Testis (tissue), 3 donors: ENCODE measurements around the gene ANO10. TPM values are rescaled to one million over a fixed set of nuclear protein-coding genes. Genes with fewer than 3 reads are reported as not detected.

Experiments
- DNase-seq: peaks from one replicate; pipeline ENCODE4 v3.0.0-alpha.2; 2019
- H3K27ac ChIP-seq, 2 donors: fragments of 200-600 bp; sonication (generic); one replicate each; pipeline ENCODE4 v1.5.1; 2019
- H3K27me3 ChIP-seq: fragments of 200-600 bp; sonication (generic); one replicate; pipeline ENCODE4 v1.5.1; 2019
- H3K36me3 ChIP-seq: fragments of 200-600 bp; sonication (generic); one replicate; pipeline ENCODE4 v1.5.1; 2017; ENCODE audit warnings: low read depth; ENCODE audit errors: missing control alignments
- H3K4me1 ChIP-seq: fragments of 200-600 bp; sonication (generic); one replicate; pipeline ENCODE4 v1.5.1; 2019
- H3K4me3 ChIP-seq, 2 donors: fragments of 200-600 bp; sonication (generic); one replicate each; pipeline ENCODE4 v1.5.1; 2017 to 2019
- H3K9me3 ChIP-seq: fragments of 200-600 bp; sonication (generic); one replicate; pipeline ENCODE4 v1.5.1; 2017
- POLR2A ChIP-seq: fragments of 450-650 bp; IDR thresholded peaks from one replicate; pipeline ENCODE4 v1.6.1; 2017; ENCODE audit warnings: antibody characterized with exemption, mild to moderate bottlenecking, moderate library complexity
- WGBS, 2 donors: methylation state at CpG; one replicate each; pipeline ENCODE4 v1.1.5; 2018; 5-methylcytosine and 5-hydroxymethylcytosine counted together
- intact Hi-C: fragments of 100-400 bp; cut with DNase I; formaldehyde crosslinking; loops from one replicate; pipeline ENCODE4 v1.15.1; 2023; ENCODE audit warnings: low total_unique reads
- polyA plus RNA-seq: library from polyadenylated mRNA; stranded (reverse); fragments of 350-450 nt; fragmentation: Illumina TruSeq; extraction: RNeasy Lipid Tissue Mini Kit (QIAGEN cat#74804); gene quantifications from one replicate; pipeline ENCODE4 v1.2.3, GENCODE V29; 2014; ENCODE audit warnings: low read depth, low replicate concordance; ENCODE audit not compliant: insufficient read depth
- total RNA-seq, 2 donors: library from RNA; depleted of rRNA; stranded (reverse); fragments of >200 nt; gene quantifications; one replicate each; pipeline ENCODE4 v1.2.3, GENCODE V29; 2016
- TF ChIP-seq, protein P1 (sequence below), 3 experiments: fragments of 450-650 bp in 2 of 3; fragments of 200-600 bp in 1 of 3; sonication (generic) in 1 of 3; IDR thresholded peaks; one replicate each; pipeline ENCODE4 v1.5.1; 2016 to 2019; ENCODE audit warnings: antibody characterized with exemption in 3 of 3, mild to moderate bottlenecking in 2 of 3, moderate library complexity in 1 of 3

ANO10 gene
- total and polyA plus RNA-seq, 3 donors from 2014 or later, result 19.9 to 26.3 (median 25.0) TPM

DNA sequence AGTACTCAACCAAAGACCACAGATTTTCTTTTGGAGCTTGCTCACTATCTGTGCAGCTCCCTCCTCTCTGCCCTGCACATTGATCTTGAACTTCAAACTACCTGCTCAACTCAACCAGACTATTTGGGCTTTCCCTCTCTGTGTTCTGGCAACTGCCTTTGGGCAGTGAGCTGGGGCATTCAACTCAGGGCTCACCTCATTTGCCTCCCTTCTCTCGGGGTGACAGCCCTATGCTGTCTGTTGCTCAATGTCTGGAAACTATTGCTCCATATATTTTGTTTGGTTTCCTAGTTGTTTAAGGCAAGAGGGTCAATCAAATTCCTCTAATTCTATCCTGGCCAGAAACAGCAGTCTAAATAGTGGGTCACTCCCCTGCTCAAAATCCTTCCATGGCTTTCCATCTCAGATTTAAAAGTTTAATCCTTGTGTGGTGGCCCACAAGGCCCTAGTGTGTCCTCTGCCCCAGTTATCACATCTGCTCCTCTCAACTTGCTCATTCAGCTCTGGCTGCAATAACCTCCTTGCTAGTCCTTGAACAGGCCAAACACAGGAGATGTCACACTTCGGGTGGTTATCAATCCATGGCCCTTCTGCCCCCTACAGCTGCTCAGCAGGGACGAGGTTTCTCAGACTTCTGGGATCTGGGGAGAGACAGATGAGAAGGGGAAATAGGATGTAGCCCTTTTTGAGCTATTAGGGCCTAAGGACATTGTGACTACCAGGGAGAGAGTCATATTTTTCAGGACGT is 267.7 kb downstream of the ANO10 start:
- DNase-seq, result no peak
- no peaks in the 10 kb centered on the region for H3K9me3 ChIP-seq

DNA sequence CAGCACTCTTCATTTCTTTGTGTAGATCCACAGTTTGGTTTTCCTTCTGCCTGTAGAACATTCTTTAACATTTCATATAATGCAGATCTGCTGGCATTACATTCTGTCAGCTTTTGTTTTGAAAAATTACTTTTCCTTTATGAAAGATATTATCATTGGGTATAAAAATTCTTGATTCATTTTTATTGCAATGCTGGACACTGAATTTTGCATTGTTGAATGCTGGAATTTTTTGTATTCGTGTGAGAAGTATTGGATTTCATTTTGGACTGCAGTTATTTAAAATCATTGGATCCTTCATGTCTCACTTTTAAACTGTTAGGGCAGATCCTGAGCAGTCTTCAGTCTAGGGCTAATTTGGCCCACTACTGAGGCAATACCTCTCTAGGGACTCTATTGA is 268.4 kb downstream of the ANO10 start:
- H3K4me3 ChIP-seq, result no peak overlapping the region
- H3K27ac ChIP-seq, result no peak overlapping the region
- H3K4me1 ChIP-seq, result no peaks in the 10 kb centered on the region
- no peaks in the 10 kb centered on the region for H3K9me3 ChIP-seq
- H3K36me3 ChIP-seq, result no peaks in the 10 kb centered on the region
- intact Hi-C loops, result no loop called here
- H3K27me3 ChIP-seq, result no peaks in the 10 kb centered on the region
- no peak for DNase-seq
- TF ChIP-seq, protein P1, sequence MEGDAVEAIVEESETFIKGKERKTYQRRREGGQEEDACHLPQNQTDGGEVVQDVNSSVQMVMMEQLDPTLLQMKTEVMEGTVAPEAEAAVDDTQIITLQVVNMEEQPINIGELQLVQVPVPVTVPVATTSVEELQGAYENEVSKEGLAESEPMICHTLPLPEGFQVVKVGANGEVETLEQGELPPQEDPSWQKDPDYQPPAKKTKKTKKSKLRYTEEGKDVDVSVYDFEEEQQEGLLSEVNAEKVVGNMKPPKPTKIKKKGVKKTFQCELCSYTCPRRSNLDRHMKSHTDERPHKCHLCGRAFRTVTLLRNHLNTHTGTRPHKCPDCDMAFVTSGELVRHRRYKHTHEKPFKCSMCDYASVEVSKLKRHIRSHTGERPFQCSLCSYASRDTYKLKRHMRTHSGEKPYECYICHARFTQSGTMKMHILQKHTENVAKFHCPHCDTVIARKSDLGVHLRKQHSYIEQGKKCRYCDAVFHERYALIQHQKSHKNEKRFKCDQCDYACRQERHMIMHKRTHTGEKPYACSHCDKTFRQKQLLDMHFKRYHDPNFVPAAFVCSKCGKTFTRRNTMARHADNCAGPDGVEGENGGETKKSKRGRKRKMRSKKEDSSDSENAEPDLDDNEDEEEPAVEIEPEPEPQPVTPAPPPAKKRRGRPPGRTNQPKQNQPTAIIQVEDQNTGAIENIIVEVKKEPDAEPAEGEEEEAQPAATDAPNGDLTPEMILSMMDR (IDR thresholded peaks at IDR 0.05), result no peak
- TF ChIP-seq POLR2A, result no peak
- 86 to 98% methylated on average over 1 of the region's 1 CpG for WGBS, 2 donors

More for the DNA sequence above, 267.7 kb downstream of the ANO10 start:
- no peak overlapping the region for H3K4me3 ChIP-seq
- no peaks in the 10 kb centered on the region for H3K4me1 ChIP-seq
- 90 to 92% methylated on average over 4 of the region's 4 CpGs for WGBS, 2 donors
- no peaks in the 10 kb centered on the region for H3K36me3 ChIP-seq
- no peak for TF ChIP-seq POLR2A
- TF ChIP-seq, protein P1 (IDR thresholded peaks at IDR 0.05), result no peak
- H3K27me3 ChIP-seq, result no peaks in the 10 kb centered on the region
- intact Hi-C loops, result no loop called here
- H3K27ac ChIP-seq, result no peak overlapping the region

DNA sequence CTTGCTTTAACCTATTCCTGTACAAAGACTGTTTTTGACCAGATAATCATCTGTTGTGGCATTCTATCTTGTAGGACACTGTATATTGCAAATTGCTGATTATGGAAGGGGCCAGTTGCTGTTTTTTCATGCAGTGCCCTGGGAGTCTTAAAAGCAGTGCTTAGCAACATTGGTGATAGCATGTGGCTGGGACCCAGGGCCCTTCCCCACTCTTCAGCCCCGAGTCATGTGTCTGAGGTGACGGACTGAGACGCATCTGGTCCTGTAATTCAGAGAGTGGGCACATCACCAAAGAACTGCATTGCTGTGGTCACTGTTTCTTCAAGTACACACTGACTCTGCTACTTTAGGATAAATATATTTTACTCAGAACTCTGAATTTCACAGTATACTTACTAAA is 272.1 kb downstream of the ANO10 start:
- WGBS, 2 donors, result 88 to 90% methylated on average over 3 of the region's 3 CpGs
- Histone ChIP-seq H3K4me3 (no peak overlapping the region), H3K4me1 (no peaks in the 10 kb centered on the region), H3K9me3 (no peaks in the 10 kb centered on the region), H3K36me3 (no peaks in the 10 kb centered on the region), H3K27me3 (no peaks in the 10 kb centered on the region), H3K27ac (no peak overlapping the region)
- no peak for TF ChIP-seq POLR2A
- TF ChIP-seq, protein P1 (IDR thresholded peaks at IDR 0.05), result no peak
- no peak for DNase-seq
- intact Hi-C loops, result no loop called here

DNA sequence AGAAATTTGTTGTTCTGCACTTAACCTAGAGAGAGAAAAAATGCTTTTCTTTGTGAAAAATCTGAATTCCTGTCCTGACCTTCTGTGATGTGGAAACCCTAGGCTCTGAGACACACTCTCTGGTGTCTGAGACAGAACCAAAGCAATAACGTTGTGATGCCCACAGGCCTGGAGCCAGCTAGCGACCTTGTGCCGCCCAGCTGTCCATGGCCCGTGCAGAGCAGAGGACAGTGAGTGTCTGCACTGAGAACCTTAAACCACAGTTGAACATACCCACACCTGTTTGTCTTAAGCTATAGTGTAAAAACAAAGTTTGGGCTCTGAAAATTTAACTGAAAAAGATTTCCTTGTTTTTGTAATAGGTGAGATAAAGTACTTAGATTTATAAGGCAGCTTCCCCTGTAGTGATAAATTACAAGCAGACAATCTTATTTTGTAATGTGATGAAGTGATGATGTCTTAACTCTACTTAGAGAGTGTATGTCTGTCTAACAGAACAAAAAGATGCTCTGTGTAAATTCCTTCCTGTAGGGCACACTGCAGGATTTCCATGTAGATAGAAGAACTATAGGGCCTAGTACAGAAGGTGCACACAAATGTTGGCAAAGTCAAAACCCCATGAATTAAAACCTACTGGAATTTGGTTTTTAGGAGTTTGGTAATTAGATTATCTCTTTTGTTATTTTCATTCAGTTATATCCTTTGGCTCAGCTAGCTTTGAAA is 272.8 kb downstream of the ANO10 start:
- Histone ChIP-seq H3K4me3 (no peak overlapping the region), H3K36me3 (no peaks in the 10 kb centered on the region), H3K27ac (no peak overlapping the region), H3K9me3 (no peaks in the 10 kb centered on the region), H3K4me1 (no peaks in the 10 kb centered on the region), H3K27me3 (no peaks in the 10 kb centered on the region)
- intact Hi-C loops, result no loop called here
- 79 to 80% methylated on average over 4 of the region's 4 CpGs for WGBS, 2 donors
- no peak for TF ChIP-seq POLR2A
- TF ChIP-seq, protein P1 (IDR thresholded peaks at IDR 0.05), result no peak
- DNase-seq, result no peak
